ENCODE results near the gene TSPAN3.

The TSPAN3 gene

GRCh38 chr15:77010857-77011256 is 60.1 kb downstream of the TSPAN3 start:
- Histone ChIP-seq H3K56ac (ENCODE audit: low read length) (no peak overlapping the region), H2BK15ac (replicated peaks; ENCODE audit: low read depth) (no peak overlapping the region), H3K9ac (ENCODE audit: low read length) (no peak overlapping the region), H3K4me1 (ENCODE audit: control insufficient read depth, low read depth, low read length) (no peaks in the 10 kb centered on the region), H3K4me3 (ENCODE audit: low read length) (no peak overlapping the region), H3K18ac (ENCODE audit: low read length) (no peak overlapping the region), H3K4ac (ENCODE audit: low read depth, low read length) (no peak overlapping the region), H4K8ac (ENCODE audit: low read depth, low read length) (no peak overlapping the region), H3K23ac (ENCODE audit: low read length) (no peak overlapping the region), H2AK5ac (ENCODE audit: low read length) (no peak overlapping the region), H3K79me1 (ENCODE audit: low read length) (no peaks in the 10 kb centered on the region), H4K5ac (ENCODE audit: low read length) (no peak overlapping the region), H3K36me3 (ENCODE audit: control insufficient read depth, insufficient read depth, low read length) (no peaks in the 10 kb centered on the region), H2BK5ac (ENCODE audit: low read length) (no peak overlapping the region), H3K4me2 (ENCODE audit: low read length) (no peak overlapping the region), H3K27ac (ENCODE audit: low read depth, low read length) (no peak overlapping the region), H2BK120ac (ENCODE audit: low read depth, low read length) (no peak overlapping the region), H3K79me2 (ENCODE audit: control insufficient read depth, insufficient read depth, low read length) (no peaks in the 10 kb centered on the region), H3K27me3 (ENCODE audit: insufficient read depth, low read length, poor library complexity) (no peaks in the 10 kb centered on the region)
- WGBS (ENCODE audit: extremely low coverage, insufficient coverage, low lambda C conversion rate), result no CpG with 5 or more reads among the region's 4 CpGs
- DNase-seq, result no peak

GRCh38 chr15:77010312-77010686 is 60.6 kb downstream of the TSPAN3 start:
- no peak overlapping the region for H2AK5ac ChIP-seq (ENCODE audit: low read length)
- no peak overlapping the region for H2BK5ac ChIP-seq (ENCODE audit: low read length)
- H2BK120ac ChIP-seq (ENCODE audit: low read depth, low read length), result no peak overlapping the region
- H3K79me1 ChIP-seq (ENCODE audit: low read length), result no peaks in the 10 kb centered on the region
- no peaks in the 10 kb centered on the region for H3K27me3 ChIP-seq (ENCODE audit: insufficient read depth, low read length, poor library complexity)
- H3K23ac ChIP-seq (ENCODE audit: low read length), result no peak overlapping the region
- no CpG with 5 or more reads among the region's 4 CpGs for WGBS (ENCODE audit: extremely low coverage, insufficient coverage, low lambda C conversion rate)
- no peak overlapping the region for H3K56ac ChIP-seq (ENCODE audit: low read length)
- H3K4me2 ChIP-seq (ENCODE audit: low read length), result no peak overlapping the region
- H3K79me2 ChIP-seq (ENCODE audit: control insufficient read depth, insufficient read depth, low read length), result no peaks in the 10 kb centered on the region
- no peak overlapping the region for H3K27ac ChIP-seq (ENCODE audit: low read depth, low read length)
- H4K8ac ChIP-seq (ENCODE audit: low read depth, low read length), result no peak overlapping the region
- DNase-seq, result no peak
- H4K5ac ChIP-seq (ENCODE audit: low read length), result no peak overlapping the region
- H3K4me3 ChIP-seq (ENCODE audit: low read length), result no peak overlapping the region
- H2BK15ac ChIP-seq (replicated peaks; ENCODE audit: low read depth), result no peak overlapping the region
- H3K4ac ChIP-seq (ENCODE audit: low read depth, low read length), result no peak overlapping the region
- no peak overlapping the region for H3K9ac ChIP-seq (ENCODE audit: low read length)
- H3K18ac ChIP-seq (ENCODE audit: low read length), result no peak overlapping the region
- no peaks in the 10 kb centered on the region for H3K4me1 ChIP-seq (ENCODE audit: control insufficient read depth, low read depth, low read length)
- H3K36me3 ChIP-seq (ENCODE audit: control insufficient read depth, insufficient read depth, low read length), result no peaks in the 10 kb centered on the region

GRCh38 chr15:77009646-77010311 is 61.1 kb downstream of the TSPAN3 start:
- Histone ChIP-seq H3K36me3 (ENCODE audit: control insufficient read depth, insufficient read depth, low read length) (no peaks in the 10 kb centered on the region), H3K27ac (ENCODE audit: low read depth, low read length) (no peak overlapping the region), H3K4ac (ENCODE audit: low read depth, low read length) (no peak overlapping the region), H4K8ac (ENCODE audit: low read depth, low read length) (no peak overlapping the region), H3K56ac (ENCODE audit: low read length) (no peak overlapping the region), H3K27me3 (ENCODE audit: insufficient read depth, low read length, poor library complexity) (no peaks in the 10 kb centered on the region), H2BK5ac (ENCODE audit: low read length) (no peak overlapping the region), H3K79me2 (ENCODE audit: control insufficient read depth, insufficient read depth, low read length) (no peaks in the 10 kb centered on the region), H2BK120ac (ENCODE audit: low read depth, low read length) (no peak overlapping the region), H3K18ac (ENCODE audit: low read length) (no peak overlapping the region), H3K4me2 (ENCODE audit: low read length) (no peak overlapping the region), H3K79me1 (ENCODE audit: low read length) (no peaks in the 10 kb centered on the region), H3K4me3 (ENCODE audit: low read length) (no peak overlapping the region), H3K4me1 (ENCODE audit: control insufficient read depth, low read depth, low read length) (no peaks in the 10 kb centered on the region), H3K23ac (ENCODE audit: low read length) (no peak overlapping the region), H2BK15ac (replicated peaks; ENCODE audit: low read depth) (no peak overlapping the region), H2AK5ac (ENCODE audit: low read length) (no peak overlapping the region), H4K5ac (ENCODE audit: low read length) (no peak overlapping the region), H3K9ac (ENCODE audit: low read length) (no peak overlapping the region)
- no peak for DNase-seq
- no CpG with 5 or more reads among the region's 14 CpGs for WGBS (ENCODE audit: extremely low coverage, insufficient coverage, low lambda C conversion rate)

GRCh38 chr15:77009176-77009575 is 61.7 kb downstream of the TSPAN3 start:
- Histone ChIP-seq H3K36me3 (ENCODE audit: control insufficient read depth, insufficient read depth, low read length) (no peaks in the 10 kb centered on the region), H3K23ac (ENCODE audit: low read length) (no peak overlapping the region), H3K4me2 (ENCODE audit: low read length) (no peak overlapping the region), H4K8ac (ENCODE audit: low read depth, low read length) (no peak overlapping the region), H3K9ac (ENCODE audit: low read length) (no peak overlapping the region), H2BK15ac (replicated peaks; ENCODE audit: low read depth) (no peak overlapping the region), H3K56ac (ENCODE audit: low read length) (no peak overlapping the region), H4K5ac (ENCODE audit: low read length) (no peak overlapping the region), H3K4ac (ENCODE audit: low read depth, low read length) (no peak overlapping the region), H2BK120ac (ENCODE audit: low read depth, low read length) (no peak overlapping the region), H2AK5ac (ENCODE audit: low read length) (no peak overlapping the region), H3K79me1 (ENCODE audit: low read length) (no peaks in the 10 kb centered on the region), H2BK5ac (ENCODE audit: low read length) (no peak overlapping the region), H3K27me3 (ENCODE audit: insufficient read depth, low read length, poor library complexity) (no peaks in the 10 kb centered on the region), H3K18ac (ENCODE audit: low read length) (no peak overlapping the region), H3K27ac (ENCODE audit: low read depth, low read length) (no peak overlapping the region), H3K4me1 (ENCODE audit: control insufficient read depth, low read depth, low read length) (no peaks in the 10 kb centered on the region), H3K4me3 (ENCODE audit: low read length) (no peak overlapping the region), H3K79me2 (ENCODE audit: control insufficient read depth, insufficient read depth, low read length) (no peaks in the 10 kb centered on the region)
- no peak for DNase-seq
- WGBS (ENCODE audit: extremely low coverage, insufficient coverage, low lambda C conversion rate), result no CpG with 5 or more reads among the region's 6 CpGs

- Histone ChIP-seq H2BK5ac (ENCODE audit: low read length) (no peak overlapping the region), H2BK120ac (ENCODE audit: low read depth, low read length) (no peak overlapping the region), H3K4me3 (ENCODE audit: low read length) (no peak overlapping the region), H4K5ac (ENCODE audit: low read length) (no peak overlapping the region), H3K79me1 (ENCODE audit: low read length) (no peaks in the 10 kb centered on the region), H2BK15ac (replicated peaks; ENCODE audit: low read depth) (no peak overlapping the region), H3K4ac (ENCODE audit: low read depth, low read length) (no peak overlapping the region), H3K23ac (ENCODE audit: low read length) (no peak overlapping the region), H3K4me1 (ENCODE audit: control insufficient read depth, low read depth, low read length) (no peaks in the 10 kb centered on the region), H3K9ac (ENCODE audit: low read length) (no peak overlapping the region), H3K56ac (ENCODE audit: low read length) (no peak overlapping the region), H4K8ac (ENCODE audit: low read depth, low read length) (no peak overlapping the region), H2AK5ac (ENCODE audit: low read length) (no peak overlapping the region), H3K79me2 (ENCODE audit: control insufficient read depth, insufficient read depth, low read length) (no peaks in the 10 kb centered on the region), H3K36me3 (ENCODE audit: control insufficient read depth, insufficient read depth, low read length) (no peaks in the 10 kb centered on the region), H3K18ac (ENCODE audit: low read length) (no peak overlapping the region), H3K27ac (ENCODE audit: low read depth, low read length) (no peak overlapping the region), H3K27me3 (ENCODE audit: insufficient read depth, low read length, poor library complexity) (no peaks in the 10 kb centered on the region), H3K4me2 (ENCODE audit: low read length) (no peak overlapping the region)
- WGBS (ENCODE audit: extremely low coverage, insufficient coverage, low lambda C conversion rate), result no CpG with 5 or more reads among the region's 4 CpGs
- DNase-seq, result no peak
Measured at GRCh38 chr15:77004189-77004588, 66.7 kb downstream of the TSPAN3 start.

Data from mesendoderm (in vitro differentiated cells).